Naive B cell (primary cell): ENCODE measurements around the gene SCGB2B2. TPM values are rescaled to one million over a fixed set of nuclear protein-coding genes. Genes with fewer than 3 reads are reported as not detected.
A peak's percentile ranks its signal among the peaks of the same experiment; 100 is the strongest.
"Not testable (repeated sequence)": the region's sequence is repeated elsewhere in the genome, so short reads cannot be mapped to it uniquely, and the experiment has no call there.

Source experiments
- ATAC-seq, 2 donors: fragments of 150-1000 bp; cut with Tn5 transposase; 2 replicates each; pipeline ENCODE4 v1.10.0; 2021; ENCODE audit warnings: low read depth in 2 of 2, mild to moderate bottlenecking in 2 of 2, moderate library complexity in 2 of 2
- DNase-seq: peaks from one replicate; pipeline ENCODE4 v3.0.0; 2022
- H3K27ac Mint-ChIP-seq, 6 donors: one replicate each; pipeline ENCODE4 v1.8.0; 2020 to 2022; ENCODE audit warnings: mild to moderate bottlenecking in 6 of 6, mixed read lengths in 6 of 6, moderate library complexity in 5 of 6, inconsistent platforms in 2 of 6
- H3K27me3 Mint-ChIP-seq, 3 donors: one replicate each; pipeline ENCODE4 v1.8.0; 2021 to 2022; ENCODE audit warnings: mixed read lengths in 3 of 3, mild to moderate bottlenecking in 1 of 3
- H3K36me3 Mint-ChIP-seq, 2 donors: one replicate each; pipeline ENCODE4 v1.8.0; 2020 to 2022; ENCODE audit warnings: mixed read lengths in 2 of 2, inconsistent platforms in 1 of 2, mild to moderate bottlenecking in 1 of 2
- H3K4me1 Mint-ChIP-seq, 3 donors: one replicate each; pipeline ENCODE4 v1.8.0; 2020 to 2022; ENCODE audit warnings: mixed read lengths in 3 of 3, inconsistent platforms in 1 of 3, mild to moderate bottlenecking in 1 of 3, moderate library complexity in 1 of 3
- H3K4me3 Mint-ChIP-seq, 8 donors: one replicate each; pipeline ENCODE4 v1.8.0; 2020 to 2022; ENCODE audit warnings: mild to moderate bottlenecking in 8 of 8, mixed read lengths in 8 of 8, moderate library complexity in 8 of 8, inconsistent platforms in 2 of 8
- H3K9me3 Mint-ChIP-seq, 7 donors: one replicate each; pipeline ENCODE4 v1.8.0; 2020 to 2022; ENCODE audit warnings: mixed read lengths in 7 of 7, mild to moderate bottlenecking in 5 of 7, inconsistent platforms in 2 of 7, moderate library complexity in 1 of 7
- polyA plus RNA-seq, 6 donors: library from polyadenylated mRNA; unstranded; fragments of 300-500 nt; fragmentation: Illumina TruSeq; gene quantifications; one replicate each; pipeline ENCODE4 v1.2.3, GENCODE V29; 2021; ENCODE audit warnings: low read depth in 6 of 6

SCGB2B2 gene
- polyA plus RNA-seq, 6 donors from 2014 or later = not detected

- ATAC-seq (no peak), DNase-seq (no peak)
- Mint-ChIP-seq H3K27ac (peak overlapping the region in 1 of 6 donors; percentile 75), H3K36me3 (peaks cover 0 to 5% of the 10 kb centered on the region in 2 donors), H3K4me3 (peak overlapping the region in 3 of 8 donors; percentile 71 to 76 (median 75)), H3K27me3 (peaks cover 0 to 7% (median 6%) of the 10 kb centered on the region in 3 donors), H3K9me3 (no peaks in the 10 kb centered on the region), H3K4me1 (peaks cover 13 to 18% (median 16%) of the 10 kb centered on the region in 3 donors)
Observed at GRCh38 chr19:34667349-34668076, 9.4 kb downstream of the SCGB2B2 start.

GRCh38 chr19:34666958-34667265, 10.0 kb downstream of the SCGB2B2 start:
- Mint-ChIP-seq H3K4me3 (peak overlapping the region in 1 of 8 donors; percentile 53), H3K27me3 (peaks cover 0 to under 1% (median under 1%) of the 10 kb centered on the region in 3 donors), H3K9me3 (no peaks in the 10 kb centered on the region), H3K4me1 (peaks cover 13 to 18% (median 16%) of the 10 kb centered on the region in 3 donors), H3K27ac (peak overlapping the region in 3 of 6 donors; percentile 42 to 84 (median 59)), H3K36me3 (no peaks in the 10 kb centered on the region)
- DNase-seq (no peak), ATAC-seq (no peak)

- ATAC-seq (no peak), DNase-seq (no peak)
- no peaks in the 10 kb centered on the region for H3K36me3 Mint-ChIP-seq
- peak overlapping the region in 1 of 8 donors; percentile 15 for H3K4me3 Mint-ChIP-seq
- H3K27me3 Mint-ChIP-seq = no peaks in the 10 kb centered on the region
- peaks cover 13 to 18% (median 16%) of the 10 kb centered on the region in 3 donors for H3K4me1 Mint-ChIP-seq
- H3K27ac Mint-ChIP-seq = peak overlapping the region in 1 of 6 donors; percentile 26
- no peaks in the 10 kb centered on the region for H3K9me3 Mint-ChIP-seq
Observed at GRCh38 chr19:34666200-34666957, 10.6 kb downstream of the SCGB2B2 start.

- not testable (repeated sequence) for H3K36me3 Mint-ChIP-seq, H3K27ac Mint-ChIP-seq, H3K4me3 Mint-ChIP-seq, H3K27me3 Mint-ChIP-seq, DNase-seq, H3K9me3 Mint-ChIP-seq, ATAC-seq
- peaks cover 13 to 18% (median 16%) of the 10 kb centered on the region in 3 donors for H3K4me1 Mint-ChIP-seq
Observed at GRCh38 chr19:34665275-34665674, 11.7 kb downstream of the SCGB2B2 start.

GRCh38 chr19:34664870-34665269, 12.1 kb downstream of the SCGB2B2 start:
- no peak for ATAC-seq
- peaks cover 13 to 18% (median 16%) of the 10 kb centered on the region in 3 donors for H3K4me1 Mint-ChIP-seq
- DNase-seq = no peak
- H3K9me3 Mint-ChIP-seq = peaks cover 0 to 3% (median 0%) of the 10 kb centered on the region in 7 donors
- H3K27me3 Mint-ChIP-seq = no peaks in the 10 kb centered on the region
- H3K4me3 Mint-ChIP-seq = no peak overlapping the region
- H3K27ac Mint-ChIP-seq = no peak overlapping the region
- H3K36me3 Mint-ChIP-seq = no peaks in the 10 kb centered on the region

GRCh38 chr19:34664168-34664567, 12.8 kb downstream of the SCGB2B2 start:
- Mint-ChIP-seq H3K9me3 (peaks cover 0 to 3% (median 0%) of the 10 kb centered on the region in 7 donors), H3K4me1 (peaks cover 13 to 18% (median 16%) of the 10 kb centered on the region in 3 donors), H3K27me3 (peaks cover 0 to 2% (median 0%) of the 10 kb centered on the region in 3 donors), H3K4me3 (no peak overlapping the region), H3K27ac (no peak overlapping the region), H3K36me3 (no peaks in the 10 kb centered on the region)
- ATAC-seq (no peak), DNase-seq (no peak)

- Mint-ChIP-seq H3K27me3 (peaks cover 0 to 15% (median 12%) of the 10 kb centered on the region in 3 donors), H3K4me1 (peaks cover 13 to 18% (median 16%) of the 10 kb centered on the region in 3 donors), H3K36me3 (no peaks in the 10 kb centered on the region), H3K4me3 (no peak overlapping the region), H3K27ac (peak overlapping the region in 1 of 6 donors; percentile 50), H3K9me3 (peaks cover 0 to 3% (median 1%) of the 10 kb centered on the region in 7 donors)
- DNase-seq (no peak), ATAC-seq (peak; percentile 85 to 91)
Observed at GRCh38 chr19:34662919-34663318, 14.0 kb downstream of the SCGB2B2 start.

GRCh38 chr19:34661357-34661756, 15.6 kb downstream of the SCGB2B2 start:
- Mint-ChIP-seq H3K36me3 (no peaks in the 10 kb centered on the region), H3K4me1 (peaks cover 6 to 18% (median 16%) of the 10 kb centered on the region in 3 donors), H3K9me3 (peaks cover 0 to 13% (median 3%) of the 10 kb centered on the region in 7 donors), H3K27me3 (peaks cover 0 to 26% (median 23%) of the 10 kb centered on the region in 3 donors), H3K27ac (no peak overlapping the region), H3K4me3 (no peak overlapping the region)
- ATAC-seq (no peak), DNase-seq (no peak)

GRCh38 chr19:34655651-34656050, 21.3 kb downstream of the SCGB2B2 start:
- H3K27me3 Mint-ChIP-seq = peaks cover 0 to 48% (median 43%) of the 10 kb centered on the region in 3 donors
- peaks cover 0 to 55% (median 13%) of the 10 kb centered on the region in 7 donors for H3K9me3 Mint-ChIP-seq
- no peak overlapping the region for H3K4me3 Mint-ChIP-seq
- ATAC-seq = no peak
- H3K27ac Mint-ChIP-seq = no peak overlapping the region
- peaks cover 3 to 17% of the 10 kb centered on the region in 2 donors for H3K36me3 Mint-ChIP-seq
- peaks cover 0 to 4% (median 0%) of the 10 kb centered on the region in 3 donors for H3K4me1 Mint-ChIP-seq
- no peak for DNase-seq

- DNase-seq (no peak), ATAC-seq (no peak)
- H3K4me3 Mint-ChIP-seq = no peak overlapping the region
- H3K9me3 Mint-ChIP-seq = peaks cover 0 to 55% (median 14%) of the 10 kb centered on the region in 7 donors
- H3K27me3 Mint-ChIP-seq = peaks cover 1 to 54% (median 49%) of the 10 kb centered on the region in 3 donors
- peak overlapping the region in 1 of 6 donors; percentile 51 for H3K27ac Mint-ChIP-seq
- H3K4me1 Mint-ChIP-seq = peaks cover 0 to 4% (median 0%) of the 10 kb centered on the region in 3 donors
- peaks cover 3 to 17% of the 10 kb centered on the region in 2 donors for H3K36me3 Mint-ChIP-seq
Observed at GRCh38 chr19:34654796-34655195, 22.2 kb downstream of the SCGB2B2 start.

GRCh38 chr19:34651747-34652146, 25.2 kb downstream of the SCGB2B2 start:
- peaks cover 4 to 41% (median 28%) of the 10 kb centered on the region in 3 donors for H3K27me3 Mint-ChIP-seq
- DNase-seq (no peak), ATAC-seq (no peak)
- H3K4me3 Mint-ChIP-seq = no peak overlapping the region
- H3K9me3 Mint-ChIP-seq = peaks cover 0 to 42% (median 11%) of the 10 kb centered on the region in 7 donors
- peaks cover 0 to 4% (median 0%) of the 10 kb centered on the region in 3 donors for H3K4me1 Mint-ChIP-seq
- H3K36me3 Mint-ChIP-seq = peaks cover 3 to 25% of the 10 kb centered on the region in 2 donors
- no peak overlapping the region for H3K27ac Mint-ChIP-seq

- H3K9me3 Mint-ChIP-seq = peaks cover 0 to 30% (median 9%) of the 10 kb centered on the region in 7 donors
- H3K36me3 Mint-ChIP-seq = peaks cover 0 to 17% of the 10 kb centered on the region in 2 donors
- H3K27me3 Mint-ChIP-seq = peaks cover 4 to 32% (median 22%) of the 10 kb centered on the region in 3 donors
- H3K4me3 Mint-ChIP-seq = no peak overlapping the region
- ATAC-seq (no peak), DNase-seq (no peak)
- peaks cover 0 to 4% (median 0%) of the 10 kb centered on the region in 3 donors for H3K4me1 Mint-ChIP-seq
- peak overlapping the region in 1 of 6 donors; percentile 12 for H3K27ac Mint-ChIP-seq
Observed at GRCh38 chr19:34649886-34650543, 26.9 kb downstream of the SCGB2B2 start.

GRCh38 chr19:34645551-34645950, 31.4 kb downstream of the SCGB2B2 start:
- DNase-seq = no peak
- H3K4me3 Mint-ChIP-seq = no peak overlapping the region
- no peaks in the 10 kb centered on the region for H3K4me1 Mint-ChIP-seq
- H3K27me3 Mint-ChIP-seq = peaks cover 7 to 18% (median 9%) of the 10 kb centered on the region in 3 donors
- peak overlapping the region in 1 of 6 donors; percentile 49 for H3K27ac Mint-ChIP-seq
- H3K9me3 Mint-ChIP-seq = peaks cover 0 to 2% (median 0%) of the 10 kb centered on the region in 7 donors
- peaks cover 0 to 8% of the 10 kb centered on the region in 2 donors for H3K36me3 Mint-ChIP-seq
- no peak for ATAC-seq
